SK-MEL-5 (cell line): Measurements from ENCODE around the gene DNALI1. TPM values are rescaled to one million over a fixed set of nuclear protein-coding genes. Genes with fewer than 3 reads are reported as not detected.
"Not testable (repeated sequence)": the region's sequence is repeated elsewhere in the genome, so short reads cannot be mapped to it uniquely, and the experiment has no call there.

Source experiments
- DNase-seq: peaks from one replicate; pipeline ENCODE4 v3.0.0-alpha.2; 2016; ENCODE audit warnings: low read depth, low spot score
- in situ Hi-C: cut with HindIII; loops from 2 replicates; pipeline ENCODE4 v1.10.0; 2016; ENCODE audit warnings: low sequenced_read_pairs, high pct_unique_total_duplicates, low pct_unique_long_range_greater_than_20kb
- total RNA-seq: library from RNA; depleted of rRNA; stranded (reverse); fragments of >200 nt; shearing (Covaris generic); gene quantifications from 2 replicates; pipeline ENCODE4 v1.2.3, GENCODE V29; 2014

The DNALI1 gene
- total RNA-seq, 1 experiment from 2014 or later = not detected

DNA sequence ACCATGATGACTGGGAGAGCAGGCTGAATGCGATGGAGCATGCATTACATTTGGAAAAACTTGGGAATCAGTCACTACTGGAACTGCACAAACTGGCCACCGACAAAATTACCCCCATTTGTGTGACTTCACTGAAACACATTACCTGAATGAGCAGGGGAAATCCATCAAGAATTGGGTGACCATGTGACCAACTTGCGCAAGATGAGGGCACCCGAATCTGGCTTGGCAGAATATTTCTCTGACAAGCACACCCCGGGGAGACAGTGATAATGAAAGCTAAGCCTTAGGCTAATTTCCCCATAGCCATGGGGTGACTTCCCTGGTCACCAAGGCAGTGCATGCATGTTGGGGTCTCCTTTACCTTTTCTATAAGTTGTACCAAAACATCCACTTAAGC is 11.7 kb upstream of the DNALI1 start:
- in situ Hi-C loops = no loop called here
- DNase-seq = no peak

DNA sequence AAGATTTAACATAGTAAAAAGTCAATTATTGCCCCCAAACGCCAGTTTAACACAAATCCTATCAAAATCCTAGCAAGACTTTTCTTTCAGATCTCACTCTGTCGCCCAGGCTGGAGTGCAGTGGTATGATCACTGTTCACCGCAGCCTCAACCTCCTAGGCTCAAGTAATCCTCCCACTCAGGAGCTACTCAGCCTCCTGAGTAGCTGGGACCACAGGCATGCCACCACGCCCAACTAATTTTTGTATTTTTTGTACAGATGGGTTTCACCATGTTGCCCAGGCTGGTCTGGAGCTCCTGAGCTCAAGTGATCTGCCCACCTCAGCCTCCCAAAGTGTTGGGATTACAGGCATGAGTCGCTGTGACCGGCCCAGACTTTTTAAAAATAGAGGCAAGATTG is 7.4 kb upstream of the DNALI1 start:
- DNase-seq = no peak
- in situ Hi-C loops = no loop called here

DNA sequence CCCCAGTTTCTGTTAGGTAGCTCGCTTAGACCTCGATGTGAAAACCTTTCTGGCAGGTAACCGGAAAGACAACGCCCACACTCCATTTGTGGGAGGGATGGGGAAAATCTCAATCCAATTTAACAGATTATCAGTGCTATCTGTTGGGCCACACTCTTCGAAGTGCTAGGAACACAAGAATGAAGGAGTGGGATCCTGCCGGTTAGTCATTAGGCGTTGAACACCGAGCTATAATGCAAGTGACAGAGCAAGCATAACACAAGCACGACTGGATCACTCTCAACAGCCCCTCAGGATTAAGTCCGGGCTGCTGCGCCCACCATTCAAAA is 3.2 kb upstream of the DNALI1 start:
- in situ Hi-C loops = no loop called here
- DNase-seq = no peak

DNA sequence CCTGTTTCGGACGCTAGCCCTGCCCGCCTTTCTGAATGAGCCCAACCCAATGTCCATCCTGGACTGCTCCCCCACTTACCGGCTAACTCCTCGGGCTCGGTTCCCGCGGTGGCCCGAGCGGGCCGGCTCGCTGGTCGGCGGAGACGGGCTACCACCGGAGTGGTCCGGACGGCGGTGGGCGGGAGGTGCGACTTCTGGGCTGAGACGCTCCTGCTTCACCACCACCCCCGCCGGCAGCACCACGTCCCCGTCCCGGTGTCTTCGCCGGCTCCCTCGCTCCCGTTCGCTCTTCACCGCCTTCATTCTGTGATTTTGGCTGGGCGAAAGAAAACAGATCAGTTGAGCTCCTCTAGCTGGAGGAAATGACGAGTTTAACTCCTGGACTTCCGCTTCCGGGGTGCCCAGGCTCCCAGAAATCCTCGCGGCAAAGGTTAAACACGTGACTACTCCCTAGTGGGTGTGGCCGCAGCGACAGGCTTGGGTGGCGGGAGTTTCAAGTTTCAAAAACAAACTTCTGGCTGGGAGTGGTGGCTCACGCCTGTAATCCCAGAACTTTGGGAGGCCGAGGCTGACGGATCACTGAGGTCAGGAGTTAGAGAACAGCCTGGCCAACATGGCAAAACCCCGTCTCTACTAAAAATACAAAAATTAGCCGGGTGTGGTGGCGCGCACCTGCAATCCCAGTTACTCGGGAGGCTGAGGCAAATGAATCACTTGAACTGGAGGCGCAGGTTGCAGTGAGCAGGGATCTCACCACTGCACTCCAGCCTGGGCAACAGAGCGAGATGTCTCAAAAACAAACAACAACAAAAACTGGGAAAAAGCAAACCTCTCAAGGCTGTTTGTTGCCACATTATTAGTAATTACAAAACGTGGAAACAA is 2.6 kb upstream of the DNALI1 start, which contains the start of gene SNIP1:
TSS of gene SNIP1 (minus strand) at position 367 of the 882 bp plus-strand sequence. CDS start at position 303, 64 bp downstream.
- in situ Hi-C loops = no loop called here

DNA sequence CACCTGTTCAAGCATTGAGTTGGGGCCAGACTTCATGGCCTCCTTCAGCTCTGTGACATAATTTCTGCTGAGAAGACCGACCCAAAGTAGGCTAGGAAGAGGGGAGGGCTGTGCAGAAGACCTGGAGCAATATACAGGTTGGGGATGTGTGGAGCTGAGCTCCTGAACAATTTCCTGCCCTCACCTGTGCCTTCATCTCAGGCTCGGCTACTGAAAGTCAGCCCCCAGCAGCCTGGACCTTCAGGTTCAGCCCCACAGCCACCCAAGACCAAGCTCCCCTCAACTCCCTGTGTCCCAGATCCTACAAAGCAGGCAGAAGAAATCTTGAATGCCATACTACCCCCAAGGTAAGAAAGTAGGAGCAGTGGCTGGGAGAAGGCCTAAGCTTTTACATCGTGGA is 662 bp downstream of the DNALI1 start:
- in situ Hi-C loops = no loop called here
- DNase-seq = no peak

More for the DNA sequence above, 2.6 kb upstream of the DNALI1 start, which contains the start of gene SNIP1:
- peak; percentile 93 for DNase-seq

DNA sequence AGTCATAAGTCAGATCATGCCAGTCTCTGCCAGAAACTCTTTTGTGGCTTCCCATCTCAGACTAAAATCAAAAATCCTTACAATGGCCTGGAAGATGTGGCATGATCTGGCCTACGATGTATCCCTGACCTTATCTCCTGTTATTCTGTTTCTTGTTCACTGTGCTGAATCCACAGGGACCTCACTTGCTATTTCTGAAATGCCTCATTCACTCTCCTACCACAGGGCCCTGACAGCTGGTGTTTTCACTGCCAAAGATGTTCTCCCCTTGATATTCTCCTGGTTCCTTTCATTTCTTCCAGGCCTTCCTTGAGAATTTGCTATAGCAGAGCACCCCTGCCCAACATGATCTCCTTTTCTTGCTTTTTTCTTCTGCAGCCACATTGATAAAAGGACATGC is 1.7 kb downstream of the DNALI1 start:
- in situ Hi-C loops = no loop called here
- DNase-seq = no peak

DNA sequence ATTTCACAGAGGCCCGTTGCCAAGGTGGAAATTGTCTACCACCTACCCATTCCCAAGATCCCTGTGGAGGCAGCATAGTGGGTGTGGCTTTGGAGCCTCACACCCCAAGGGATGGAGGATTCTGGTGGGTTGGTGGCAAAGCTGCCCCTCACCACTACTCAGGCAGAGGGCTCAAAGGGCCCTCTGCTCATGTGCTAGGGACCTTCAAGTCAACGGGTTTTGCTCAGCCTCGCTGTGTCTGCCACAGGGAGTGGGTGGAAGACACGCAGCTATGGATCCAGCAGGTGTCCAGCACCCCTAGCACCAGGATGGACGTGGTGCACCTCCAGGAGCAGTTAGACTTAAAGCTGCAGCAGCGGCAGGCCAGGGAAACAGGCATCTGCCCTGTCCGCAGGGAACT is 2.3 kb downstream of the DNALI1 start:
- no peak for DNase-seq
- in situ Hi-C loops = no loop called here

DNA sequence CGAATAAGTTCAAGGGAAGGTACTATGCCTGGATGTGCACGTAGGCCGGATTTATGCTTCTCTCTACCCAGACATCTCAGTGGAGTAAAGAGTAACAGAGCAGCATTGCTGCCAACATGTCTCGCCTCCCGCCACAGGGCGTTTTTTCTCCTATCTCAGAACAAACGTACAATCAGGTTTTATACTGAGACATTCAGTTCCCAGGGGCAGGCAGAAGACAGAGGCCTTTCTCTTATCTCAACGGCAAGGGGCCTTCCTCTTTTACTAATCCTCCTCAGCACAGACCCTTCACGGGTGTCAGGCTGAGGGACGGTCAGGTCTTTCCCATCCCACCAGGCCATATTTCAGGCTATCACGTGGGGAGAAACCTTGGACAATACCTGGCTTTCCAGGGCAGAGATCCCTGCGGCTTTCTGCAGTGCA is 3.2 kb downstream of the DNALI1 start:
- in situ Hi-C loops, DNase-seq: not testable (repeated sequence)

DNA sequence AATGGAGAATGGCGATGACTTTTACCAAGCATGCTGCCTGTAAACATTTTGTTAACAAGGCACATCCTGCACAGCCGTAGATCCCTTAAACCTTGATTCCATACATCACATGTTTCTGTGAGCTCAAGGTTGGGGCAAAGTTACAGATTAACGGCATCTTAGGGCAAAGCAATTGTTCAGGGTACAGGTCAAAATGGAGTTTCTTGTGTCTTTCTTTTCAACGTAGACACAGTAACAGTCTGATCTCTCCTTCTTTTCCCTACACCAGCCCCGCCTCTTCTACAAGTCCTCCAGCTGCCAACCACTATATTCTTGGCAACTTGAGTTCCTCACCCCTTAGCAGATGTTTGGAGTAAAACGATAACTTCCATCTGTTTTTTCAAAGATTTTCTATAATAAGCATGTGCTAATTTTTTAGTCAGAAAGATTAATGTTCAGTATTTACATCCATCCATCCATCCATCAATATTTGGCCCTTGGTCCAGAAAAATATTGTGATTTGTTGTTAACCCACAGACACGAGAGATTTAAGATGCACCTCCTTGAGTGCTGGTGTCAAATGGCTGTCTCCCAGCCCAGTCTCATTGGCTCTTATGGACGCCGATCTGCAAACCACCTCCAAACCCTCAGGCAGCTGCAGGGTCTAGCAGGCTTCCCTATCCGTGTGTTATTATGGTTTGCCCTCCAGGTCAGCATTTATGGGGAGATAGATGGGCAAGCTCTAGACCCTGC is 3.8 kb downstream of the DNALI1 start:
- DNase-seq = no peak
- in situ Hi-C loops = no loop called here

DNA sequence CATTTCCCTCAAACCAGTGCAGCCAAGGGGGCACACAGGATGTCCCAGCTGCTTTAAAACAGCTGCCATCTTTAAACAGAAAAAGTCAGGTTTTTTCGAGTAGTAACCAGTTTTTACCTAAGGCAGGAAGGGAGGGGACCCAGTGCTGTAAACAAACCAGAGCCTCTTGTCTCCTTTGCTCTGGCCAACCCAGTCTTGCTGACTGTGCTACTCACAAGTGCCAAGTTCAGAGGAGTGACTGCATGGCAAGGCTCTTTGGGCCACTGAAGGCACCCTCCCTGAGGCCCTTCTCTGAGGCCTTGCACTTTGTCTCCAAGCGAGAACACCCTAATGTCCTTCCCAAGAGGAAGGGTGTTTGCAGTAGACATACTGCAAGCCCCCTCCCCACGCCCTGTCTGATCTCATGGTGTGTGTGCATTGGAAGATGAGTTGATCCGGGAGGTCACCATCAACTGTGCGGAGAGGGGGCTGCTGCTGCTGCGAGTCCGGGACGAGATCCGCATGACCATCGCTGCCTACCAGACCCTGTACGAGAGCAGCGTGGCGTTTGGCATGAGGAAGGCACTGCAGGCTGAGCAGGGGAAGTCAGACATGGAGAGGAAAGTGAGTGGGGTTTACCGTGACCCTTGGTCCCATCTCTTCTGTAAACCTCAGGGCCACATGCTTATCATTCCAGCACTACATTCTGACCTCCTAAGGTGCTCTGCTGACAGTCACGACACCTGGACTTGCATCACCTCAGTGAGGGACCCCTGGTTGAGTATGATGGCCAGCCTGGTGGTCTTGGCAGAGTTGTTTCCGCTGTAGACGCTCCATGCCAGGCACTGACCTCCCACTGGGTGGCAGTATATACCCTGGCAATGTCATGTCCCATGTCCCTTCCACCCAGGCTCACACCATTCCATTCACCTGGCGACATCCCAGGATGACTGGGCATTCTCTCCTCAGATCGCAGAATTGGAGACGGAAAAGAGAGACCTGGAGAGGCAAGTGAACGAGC is 4.7 kb downstream of the DNALI1 start:
- in situ Hi-C loops = no loop called here

DNA sequence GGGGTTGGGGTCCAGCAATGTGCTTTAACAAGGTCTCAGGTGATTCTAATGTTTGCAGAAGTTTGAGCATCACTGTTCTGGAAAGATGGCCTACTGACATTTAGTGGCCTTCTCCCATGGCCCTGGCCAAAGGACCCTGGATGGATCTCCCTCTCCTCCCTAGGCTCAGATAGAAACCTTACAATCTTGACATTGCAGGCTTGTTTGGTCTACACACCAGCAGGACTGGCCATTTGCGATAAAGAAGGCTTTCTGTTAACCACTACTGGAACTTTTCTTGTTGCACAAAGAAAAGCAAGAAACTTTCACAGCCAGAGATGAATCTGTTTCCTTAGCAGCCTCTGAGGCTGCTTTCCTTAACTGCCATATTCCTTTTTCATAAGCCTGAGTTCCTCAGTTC is 6.2 kb downstream of the DNALI1 start:
- in situ Hi-C loops = no loop called here
- no peak for DNase-seq

More for the DNA sequence above, 4.7 kb downstream of the DNALI1 start:
- peak; percentile 59 for DNase-seq

DNA sequence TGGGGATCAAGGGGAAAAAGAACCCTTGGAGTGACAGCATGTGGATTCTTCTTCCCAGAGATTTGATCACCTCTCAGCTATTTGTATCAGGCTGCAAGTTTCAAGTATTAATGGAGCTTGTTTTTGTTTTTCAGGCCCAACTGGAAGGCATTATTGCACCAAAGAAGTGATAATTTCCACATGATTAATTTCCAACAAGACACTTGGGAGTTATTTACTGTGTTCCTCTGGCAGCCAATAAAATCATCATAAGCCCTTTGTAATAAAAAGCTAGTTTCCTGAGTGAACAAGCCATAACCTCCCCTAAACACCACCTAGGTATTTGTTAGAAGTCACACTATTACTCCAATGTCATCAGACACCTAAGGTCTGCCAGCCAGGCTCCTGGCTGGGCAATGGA is 8.2 kb downstream of the DNALI1 start:
- in situ Hi-C loops = no loop called here
- no peak for DNase-seq

DNA sequence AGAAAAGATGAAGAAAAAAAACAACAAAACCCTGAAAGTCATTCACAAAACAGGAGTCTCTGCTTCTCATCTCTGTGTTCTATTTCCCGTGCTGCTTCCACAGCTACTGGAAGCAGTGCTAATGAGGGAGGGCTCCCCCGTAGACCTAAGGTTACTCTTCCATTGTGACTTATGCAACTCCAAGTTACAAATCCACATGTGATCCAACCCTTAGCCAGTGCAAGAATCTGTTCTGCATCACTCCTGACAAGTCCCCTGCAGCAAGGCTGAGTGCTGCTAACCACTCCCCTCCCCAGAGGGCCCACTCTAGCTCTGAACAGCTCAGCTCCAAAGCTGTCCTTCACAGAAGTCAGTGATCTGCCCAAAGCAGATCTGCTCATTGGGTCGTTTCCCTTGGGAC is 10.3 kb downstream of the DNALI1 start:
- in situ Hi-C loops = no loop called here
- DNase-seq = no peak

DNA sequence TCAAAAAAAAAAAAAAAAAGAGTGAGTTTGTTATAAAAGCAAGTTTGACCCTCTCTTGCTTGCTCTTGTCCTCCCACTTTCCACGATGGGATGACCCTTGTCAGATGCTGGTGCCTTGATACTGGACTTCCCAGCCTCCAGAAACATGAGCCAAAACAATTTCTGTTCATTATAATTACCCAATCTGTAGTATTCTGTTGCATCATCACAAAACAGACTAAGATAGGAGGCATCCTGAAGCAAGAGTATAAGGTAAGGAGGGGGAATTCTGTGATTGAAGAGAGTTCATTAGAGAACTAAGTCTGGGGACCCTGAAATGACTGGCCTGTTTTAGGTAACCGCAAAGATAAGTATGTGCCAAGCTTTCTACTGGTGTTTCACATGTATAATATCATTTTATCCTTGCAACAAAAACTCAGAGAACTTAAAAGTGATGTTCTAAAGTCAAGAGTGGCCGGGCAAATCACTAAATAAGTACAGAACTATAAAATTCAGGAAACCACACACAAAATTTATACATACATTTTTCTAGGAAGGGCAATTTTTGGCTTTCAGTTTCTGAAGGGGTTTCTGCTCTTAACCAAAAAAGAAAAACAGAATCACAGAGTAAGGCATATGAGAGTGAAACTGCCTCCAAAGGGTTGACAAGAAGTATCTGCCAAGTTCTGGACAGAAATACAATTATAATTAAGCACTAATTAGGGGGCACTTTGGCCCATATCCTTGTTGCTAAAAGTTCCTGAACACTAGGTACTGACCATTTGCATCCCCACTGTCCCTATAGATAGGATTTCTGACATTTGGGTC is 14.0 kb downstream of the DNALI1 start:
- no peak for DNase-seq
- in situ Hi-C loops = no loop called here

DNA sequence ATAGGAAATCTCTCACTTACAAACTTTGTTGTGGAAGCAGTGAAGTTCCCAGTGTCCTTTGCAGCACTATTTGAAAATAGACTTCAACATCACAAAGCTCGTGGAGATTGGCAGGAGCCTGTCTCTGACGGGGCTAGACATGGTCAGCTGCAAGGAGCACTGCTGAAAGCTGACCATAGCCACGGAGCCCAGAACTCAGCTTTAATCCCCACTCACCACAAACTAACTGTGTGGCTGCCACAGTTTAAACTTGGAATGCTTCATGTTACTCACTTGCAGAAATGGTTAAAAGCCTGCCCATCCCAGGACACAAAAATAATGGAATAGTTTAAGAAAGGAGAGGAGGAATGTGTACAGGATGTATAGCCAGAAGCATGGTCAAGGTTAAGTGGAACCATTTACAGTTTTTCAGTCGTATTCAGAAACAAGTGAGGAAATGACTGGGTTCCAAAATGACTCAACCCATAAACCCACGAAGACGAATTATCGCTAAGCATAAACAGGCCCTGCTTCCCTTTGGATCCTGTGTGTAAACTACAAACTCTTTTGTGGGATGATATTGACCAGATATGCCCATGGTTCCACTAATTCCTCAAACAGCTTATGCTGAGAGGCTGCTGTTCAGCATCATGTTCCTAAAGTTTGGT is 18.2 kb downstream of the DNALI1 start:
- no peak for DNase-seq
- in situ Hi-C loops = loop anchor here (25.0 kb wide), 1 partner anchor 112 kb away; the partner anchor contains the start of gene CDCA8

DNA sequence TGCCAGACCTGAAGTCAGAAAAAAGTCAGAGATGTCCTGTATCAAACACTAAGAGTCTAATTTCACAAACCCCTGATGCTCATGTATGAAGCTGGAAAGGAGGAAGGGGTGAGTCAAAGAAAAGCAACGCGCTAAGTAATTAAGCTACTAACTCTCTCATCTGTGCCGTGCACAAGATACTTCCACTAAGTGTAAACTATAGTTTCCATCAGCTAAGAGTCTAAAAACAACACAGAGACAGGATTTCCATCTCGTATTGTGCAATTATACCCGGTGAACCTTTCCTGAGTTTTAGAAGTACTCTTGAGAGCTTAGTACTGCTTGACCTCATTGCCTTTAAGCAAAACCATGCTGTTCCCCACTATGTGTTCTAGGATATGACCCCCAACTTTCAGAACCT is 19.0 kb downstream of the DNALI1 start:
- DNase-seq = no peak
- in situ Hi-C loops = loop anchor here (25.0 kb wide), 1 partner anchor 112 kb away; the partner anchor contains the start of gene CDCA8
